HCT116 (cell line): ENCODE data around the gene CASK. TPM values are rescaled to one million over a fixed set of nuclear protein-coding genes. Genes with fewer than 3 reads are reported as not detected.

Experiments used
- ATAC-seq: fragments of 200-7000 bp; cut with Tn5 transposase; 2 replicates; pipeline ENCODE4 v1.9.1; 2020; ENCODE audit warnings: mild to moderate bottlenecking, moderate library complexity
- BruUV-seq: library from RNA; stranded (reverse); fragments of 400-500 nt; replicated peaks from 2 replicates; lab custom pipeline; 2021; lab: Mats Ljungman, UMichigan
- CTCF ChIA-PET: fragments of 300-600 bp; sonication (Branson Sonifier 250); formaldehyde crosslinking; loops from one replicate; lab custom pipeline; 2021; ENCODE audit warnings: antibody characterized with exemption; lab: Charles Lee
- POLR2A ChIA-PET: fragments of 300-600, 350-600 bp; sonication (Branson Sonifier 250); formaldehyde crosslinking; loops from one replicate; lab custom pipeline; 2021; ENCODE audit warnings: antibody characterized with exemption; lab: Charles Lee
- RAD21 ChIA-PET, 2 experiments: fragments of 300-600 bp; sonication (Branson Sonifier 250); formaldehyde crosslinking; loops; one replicate each; lab custom pipeline; 2023; ENCODE audit warnings: low total read pairs in 2 of 2; ENCODE audit not compliant: uncharacterized antibody in 2 of 2, unreplicated experiment in 2 of 2, low non-redundant PET in 1 of 2; lab: Charles Lee
- DNase-seq: peaks from one replicate; pipeline ENCODE4 v3.0.0-alpha.2; 2010; ENCODE audit warnings: low read depth, low spot score
- H2AFZ ChIP-seq: fragments of 200-600 bp; shearing (Covaris generic), sonication (generic); 2 replicates; pipeline ENCODE4 v1.6.1; 2017; ENCODE audit warnings: low read depth, mixed run types, mixed read lengths, antibody characterized with exemption, low read length; ENCODE audit not compliant: poor library complexity, severe bottlenecking
- H3K27ac ChIP-seq: 2 replicates; pipeline ENCODE4 v1.5.1; 2012; ENCODE audit warnings: low read depth, low read length
- H3K27me3 ChIP-seq: fragments of 200-600 bp; sonication (generic); 2 replicates; pipeline ENCODE4 v1.6.1; 2016; ENCODE audit warnings: mixed run types, low read length, mixed read lengths; ENCODE audit not compliant: insufficient read depth
- H3K36me3 ChIP-seq, 2 experiments: fragments of 200-500 bp in 1 of 2; fragments of 200-600 bp in 1 of 2; sonication (Bioruptor generic) in 1 of 2; sonication (generic) in 1 of 2; 2 replicates each; pipeline versions ENCODE4 v1.5.1 to v1.6.1; 2014 to 2016; ENCODE audit warnings: low read length in 2 of 2, inconsistent platforms in 1 of 2, mixed read lengths in 1 of 2, mixed run types in 1 of 2; ENCODE audit not compliant: insufficient read depth in 2 of 2, control insufficient read depth in 1 of 2
- H3K4me1 ChIP-seq, 2 experiments: fragments of 200-600 bp in 1 of 2; sonication (generic) in 1 of 2; 2 replicates each; pipeline versions ENCODE4 v1.5.1 to v1.6.1; 2012 to 2017; ENCODE audit warnings: low read length in 2 of 2, inconsistent platforms in 1 of 2, mild to moderate bottlenecking in 1 of 2, mixed read lengths in 1 of 2, mixed run types in 1 of 2, moderate library complexity in 1 of 2; ENCODE audit not compliant: insufficient read depth in 2 of 2, control insufficient read depth in 1 of 2
- H3K4me2 ChIP-seq: fragments of 200-600 bp; sonication (generic); 2 replicates; pipeline ENCODE4 v1.6.1; 2017; ENCODE audit warnings: mixed run types, low read length, mixed read lengths
- H3K4me3 ChIP-seq, 2 experiments: fragments of 200-600 bp in 1 of 2; sonication (generic) in 1 of 2; replicated peaks in 1 of 2; 2 replicates each; pipeline ENCODE4 v1.5.1; 2011 to 2016; ENCODE audit warnings: low read length in 2 of 2, control low read depth in 1 of 2, low read depth in 1 of 2, mild to moderate bottlenecking in 1 of 2, mixed read lengths in 1 of 2, mixed run types in 1 of 2
- H3K79me2 ChIP-seq: fragments of 200-600 bp; sonication (generic); 2 replicates; pipeline ENCODE4 v1.6.1; 2017; ENCODE audit warnings: mild to moderate bottlenecking, mixed run types, low read length, moderate library complexity, mixed read lengths; ENCODE audit not compliant: insufficient read depth
- H3K9ac ChIP-seq: fragments of 200-600 bp; sonication (generic); 2 replicates; pipeline ENCODE4 v1.6.1; 2016; ENCODE audit warnings: low read length, mixed read lengths
- H3K9me2 ChIP-seq: fragments of 200-600 bp; sonication (generic), shearing (Covaris generic); 2 replicates; pipeline ENCODE4 v1.6.1; 2017; ENCODE audit warnings: mixed run types, mild to moderate bottlenecking, moderate library complexity; ENCODE audit not compliant: insufficient read depth
- H3K9me3 ChIP-seq, 2 experiments: fragments of 200-500 bp in 1 of 2; fragments of 200-600 bp in 1 of 2; sonication (Bioruptor generic) in 1 of 2; sonication (generic) in 1 of 2; 2 replicates each; pipeline ENCODE4 v1.6.1; 2014 to 2017; ENCODE audit warnings: low read length in 2 of 2, mixed read lengths in 2 of 2, inconsistent platforms in 1 of 2, low read depth in 1 of 2, mild to moderate bottlenecking in 1 of 2, mixed run types in 1 of 2, moderate library complexity in 1 of 2; ENCODE audit not compliant: control insufficient read depth in 1 of 2, insufficient read depth in 1 of 2
- H4K20me1 ChIP-seq: fragments of 200-600 bp; sonication (generic), shearing (Covaris generic); 2 replicates; pipeline ENCODE4 v1.6.1; 2017; ENCODE audit warnings: mixed run types, mild to moderate bottlenecking, moderate library complexity; ENCODE audit not compliant: insufficient read depth
- ATF3 ChIP-seq: IDR thresholded peaks from 2 replicates; pipeline ENCODE4 v1.6.1; 2012
- CBX3 ChIP-seq: IDR thresholded peaks from 2 replicates; pipeline ENCODE4 v1.6.1; 2012; ENCODE audit warnings: low read depth
- EZH2phosphoT487 ChIP-seq: fragments of 200-600 bp; IDR thresholded peaks from 2 replicates; pipeline ENCODE4 v1.6.1; 2018; ENCODE audit warnings: antibody characterized with exemption, borderline replicate concordance
- JUND ChIP-seq: IDR thresholded peaks from 2 replicates; pipeline ENCODE4 v1.6.1; 2012
- MAX ChIP-seq: IDR thresholded peaks from 2 replicates; pipeline ENCODE4 v1.6.1; 2012
- POLR2AphosphoS5 ChIP-seq: IDR thresholded peaks from 2 replicates; pipeline ENCODE4 v1.6.1; 2011; ENCODE audit warnings: mild to moderate bottlenecking, low read depth, low read length, moderate library complexity
- RAD21 ChIP-seq: IDR thresholded peaks from 2 replicates; pipeline ENCODE4 v1.6.1; 2012; ENCODE audit warnings: low read depth, mild to moderate bottlenecking
- REST ChIP-seq: IDR thresholded peaks from 2 replicates; pipeline ENCODE4 v1.6.1; 2012; ENCODE audit warnings: low read depth
- SIN3A ChIP-seq: IDR thresholded peaks from 2 replicates; pipeline ENCODE4 v1.6.1; 2012; ENCODE audit warnings: low read depth
- SP1 ChIP-seq: IDR thresholded peaks from 2 replicates; pipeline ENCODE4 v1.6.1; 2012; ENCODE audit warnings: low read depth
- SRF ChIP-seq: IDR thresholded peaks from 2 replicates; pipeline ENCODE4 v1.6.1; 2012; ENCODE audit warnings: low read depth
- TCF7L2 ChIP-seq: IDR thresholded peaks from 2 replicates; pipeline ENCODE4 v1.7.0; 2011; ENCODE audit warnings: borderline replicate concordance, inconsistent platforms; ENCODE audit not compliant: insufficient read depth, insufficient read length; ENCODE audit errors: extremely low read depth
- YY1 ChIP-seq: IDR thresholded peaks from 2 replicates; pipeline ENCODE4 v1.6.1; 2011; ENCODE audit warnings: low read length, low read depth, moderate library complexity, mild to moderate bottlenecking; ENCODE audit not compliant: insufficient replicate concordance; ENCODE audit errors: extremely low read depth
- ZBTB33 ChIP-seq: IDR thresholded peaks from 2 replicates; pipeline ENCODE4 v1.6.1; 2011; ENCODE audit warnings: mild to moderate bottlenecking, low read length, moderate library complexity; ENCODE audit not compliant: insufficient replicate concordance; ENCODE audit errors: extremely low read depth
- ZFX ChIP-seq: fragments of 450-650 bp; IDR thresholded peaks from 2 replicates; pipeline ENCODE4 v1.6.1; 2017
- intact Hi-C: fragments of 100-400 bp; cut with micrococcal nuclease; formaldehyde crosslinking; loops from 2 replicates; pipeline ENCODE4 v1.10.0; 2022
- total RNA-seq: library from RNA; stranded (reverse); gene quantifications from one replicate; pipeline ENCODE4 v1.2.1, GENCODE V29; 2021; ENCODE audit not compliant: unreplicated experiment

Gene CASK
- total RNA-seq, 1 experiment from 2014 or later, result 39.0 TPM

GRCh38 chrX:41475191-41475590 lies 448.2 kb downstream of the CASK start (continued):
- TF ChIP-seq ZBTB33 (no peak), ATF3 (no peak), YY1 (no peak), SP1 (no peak), TCF7L2 (no peak), JUND (no peak), SRF (no peak)

- no TSS peak for BruUV-seq
- no peak for ATAC-seq
These were observed 448.6 kb downstream of the CASK start for GRCh38 chrX:41474726-41475100.

More at GRCh38 chrX:41474726-41475100, 448.6 kb downstream of the CASK start:
- no peaks in the 10 kb centered on the region for H3K36me3 ChIP-seq
- no peaks in the 10 kb centered on the region for H4K20me1 ChIP-seq
- intact Hi-C loops, result no loop called here
- ChIA-PET POLR2A (no interaction called here), RAD21 (no interaction called here), CTCF (no interaction called here)
- no peak overlapping the region for H3K4me3 ChIP-seq
- H3K4me1 ChIP-seq, result peaks cover 3 to 9% of the 10 kb centered on the region in 2 experiments; a peak in 2 of 4 replicates
- no peak overlapping the region for H3K4me2 ChIP-seq
- H3K9me3 ChIP-seq, result no peaks in the 10 kb centered on the region
- no peaks in the 10 kb centered on the region for H3K79me2 ChIP-seq
- no peaks in the 10 kb centered on the region for H3K27me3 ChIP-seq
- H3K27ac ChIP-seq, result no peak overlapping the region
- TF ChIP-seq YY1, result no peak
- TF ChIP-seq EZH2phosphoT487, result no peak
- no peak for TF ChIP-seq ZBTB33
- no peak for TF ChIP-seq ZFX
- TF ChIP-seq CBX3, result no peak
- no peak for TF ChIP-seq SP1
- TF ChIP-seq JUND, result no peak
- no peak for TF ChIP-seq ATF3
- TF ChIP-seq MAX, result no peak
- TF ChIP-seq RAD21, result no peak
- no peak for TF ChIP-seq SRF
- TF ChIP-seq REST, result no peak
- no peak for TF ChIP-seq POLR2AphosphoS5
- TF ChIP-seq SIN3A, result no peak
- TF ChIP-seq, all 23 proteins: peak for 0
- Histone ChIP-seq H2AFZ (no peak overlapping the region), H3K9me2 (no peaks in the 10 kb centered on the region), H3K9ac (no peak overlapping the region)
- no peak for DNase-seq
